Liver (tissue), 9 donors: ENCODE data around the gene RNF157. TPM values are rescaled to one million over a fixed set of nuclear protein-coding genes. Genes with fewer than 3 reads are reported as not detected.

ENCODE experiments used
- DNase-seq: peaks from one replicate; pipeline ENCODE4 v3.0.0-alpha.2; 2017; ENCODE audit warnings: low spot score
- H3K27ac ChIP-seq, 2 donors: one replicate each; pipeline ENCODE4 v1.7.0; 2013; ENCODE audit warnings: inconsistent platforms in 2 of 2, low read length in 2 of 2, control low read depth in 1 of 2, low read depth in 1 of 2, mild to moderate bottlenecking in 1 of 2
- H3K27me3 ChIP-seq, 4 donors: one replicate each; pipeline versions ENCODE4 v1.6.1 to v1.7.0; 2013; ENCODE audit warnings: low read length in 3 of 4, inconsistent platforms in 1 of 4, mild to moderate bottlenecking in 1 of 4, moderate library complexity in 1 of 4; ENCODE audit not compliant: control insufficient read depth in 4 of 4, insufficient read depth in 4 of 4
- H3K36me3 ChIP-seq, 4 donors: one replicate each; pipeline versions ENCODE4 v1.6.1 to v1.7.0; 2013; ENCODE audit warnings: low read length in 3 of 4, mild to moderate bottlenecking in 3 of 4, low read depth in 1 of 4, moderate library complexity in 1 of 4; ENCODE audit not compliant: control insufficient read depth in 4 of 4, insufficient read depth in 3 of 4
- H3K4me1 ChIP-seq, 4 donors: one replicate each; pipeline versions ENCODE4 v1.6.1 to v1.7.0; 2013; ENCODE audit warnings: low read length in 3 of 4, mild to moderate bottlenecking in 3 of 4, moderate library complexity in 1 of 4; ENCODE audit not compliant: control insufficient read depth in 4 of 4, insufficient read depth in 4 of 4
- H3K4me3 ChIP-seq, 3 donors: one replicate each; pipeline versions ENCODE4 v1.6.1 to v1.7.0; 2013; ENCODE audit warnings: low read length in 3 of 3, control low read depth in 1 of 3, low read depth in 1 of 3, mild to moderate bottlenecking in 1 of 3
- H3K9ac ChIP-seq, 2 donors: one replicate each; pipeline ENCODE4 v1.7.0; 2013; ENCODE audit warnings: low read length in 2 of 2, mild to moderate bottlenecking in 2 of 2, moderate library complexity in 2 of 2, control low read depth in 1 of 2, low read depth in 1 of 2
- H3K9me3 ChIP-seq, 4 donors: one replicate each; pipeline versions ENCODE4 v1.6.1 to v1.7.0; 2013; ENCODE audit warnings: low read length in 3 of 4; ENCODE audit not compliant: control insufficient read depth in 4 of 4
- EGR1 ChIP-seq, 2 donors: IDR thresholded peaks; 2 replicates each; pipeline ENCODE4 v1.6.1; 2016 to 2018; ENCODE audit warnings: antibody characterized with exemption in 2 of 2, low read depth in 2 of 2
- FOXA1 ChIP-seq: IDR thresholded peaks from 2 replicates; pipeline ENCODE4 v1.6.1; 2016; ENCODE audit warnings: antibody characterized with exemption
- FOXA2 ChIP-seq: IDR thresholded peaks from 2 replicates; pipeline ENCODE4 v1.6.1; 2016; ENCODE audit warnings: antibody characterized with exemption
- GABPA ChIP-seq, 2 donors: IDR thresholded peaks in 1 of 2; conservative IDR thresholded peaks in 1 of 2; 2 replicates each; pipeline ENCODE4 v1.6.1; 2016; ENCODE audit warnings: antibody characterized with exemption in 2 of 2, mild to moderate bottlenecking in 1 of 2, moderate library complexity in 1 of 2
- HNF4A ChIP-seq, 2 donors: conservative IDR thresholded peaks; 2 replicates each; pipeline ENCODE4 v1.6.1; 2016; ENCODE audit warnings: antibody characterized with exemption in 2 of 2, mild to moderate bottlenecking in 2 of 2
- HNF4G ChIP-seq: IDR thresholded peaks from 2 replicates; pipeline ENCODE4 v1.6.1; 2016; ENCODE audit warnings: antibody characterized with exemption
- JUND ChIP-seq, 2 donors: IDR thresholded peaks; 2 replicates each; pipeline ENCODE4 v1.6.1; 2016; ENCODE audit warnings: antibody characterized with exemption in 2 of 2
- NR2F2 ChIP-seq: IDR thresholded peaks from 2 replicates; pipeline ENCODE4 v1.6.1; 2016; ENCODE audit warnings: antibody characterized with exemption
- RAD21 ChIP-seq, 2 donors: IDR thresholded peaks; 2 replicates each; pipeline ENCODE4 v1.6.1; 2016; ENCODE audit warnings: antibody characterized with exemption in 2 of 2, mild to moderate bottlenecking in 2 of 2
- RXRA ChIP-seq, 2 donors: IDR thresholded peaks; 2 replicates each; pipeline ENCODE4 v1.6.1; 2017 to 2018; ENCODE audit warnings: antibody characterized with exemption in 2 of 2, mild to moderate bottlenecking in 1 of 2
- SP1 ChIP-seq: IDR thresholded peaks from 2 replicates; pipeline ENCODE4 v1.6.1; 2018; ENCODE audit warnings: antibody characterized with exemption, mild to moderate bottlenecking
- TAF1 ChIP-seq: conservative IDR thresholded peaks from 2 replicates; pipeline ENCODE4 v1.6.1; 2016; ENCODE audit warnings: antibody characterized with exemption, mild to moderate bottlenecking
- YY1 ChIP-seq: IDR thresholded peaks from 2 replicates; pipeline ENCODE4 v1.6.1; 2016; ENCODE audit warnings: antibody characterized with exemption, mild to moderate bottlenecking
- WGBS: extraction: QIAGEN DNeasy Blood & Tissue Kit; methylation state at CpG from one replicate; pipeline ENCODE4 v1.1.7; 2013; 5-methylcytosine and 5-hydroxymethylcytosine counted together
- polyA plus RNA-seq, 2 donors: library from polyadenylated mRNA; stranded (reverse) in 1 of 2; unstranded in 1 of 2; fragments of 200-250 nt in 1 of 2; fragments of >200 nt in 1 of 2; fragmentation: Nextera tagmentation in 1 of 2; extraction: Ambion mirVana in 1 of 2; gene quantifications; one replicate each; pipeline versions ENCODE4 v1.2.1 to v1.2.3, GENCODE V29; 2013 to 2015
- total RNA-seq, 2 donors: library from RNA; depleted of rRNA; stranded (reverse); fragments of >200 nt; gene quantifications; one replicate each; pipeline ENCODE4 v1.2.3, GENCODE V29; 2014
- TF ChIP-seq, protein P1 (sequence below): IDR thresholded peaks from 2 replicates; pipeline ENCODE4 v1.6.1; 2016; ENCODE audit warnings: antibody characterized with exemption, mild to moderate bottlenecking
- TF ChIP-seq, protein P2 (sequence below): fragments of 150-350 bp; IDR thresholded peaks from 2 replicates; pipeline ENCODE4 v1.5.1; 2017; ENCODE audit warnings: improper control_type of control experiment, low read depth, low read length; ENCODE audit not compliant: missing input control
- TF ChIP-seq, protein P3 (sequence below): IDR thresholded peaks from 2 replicates; pipeline ENCODE4 v1.6.1; 2016; ENCODE audit warnings: antibody characterized with exemption
- TF ChIP-seq, protein P4 (sequence below): IDR thresholded peaks from 2 replicates; pipeline ENCODE4 v1.6.1; 2016; ENCODE audit warnings: antibody characterized with exemption
- TF ChIP-seq, protein P5 (sequence below): IDR thresholded peaks from 2 replicates; pipeline ENCODE4 v1.6.1; 2016; ENCODE audit warnings: antibody characterized with exemption
- donor health status: healthy.
- donor health status: healthy.
- donor health status: healthy.
- donor health status: healthy.
- donor health status: healthy.

The RNF157 gene
- total and polyA plus RNA-seq, 4 donors, result 0.42 to 2.9 (median 0.66) TPM

DNA sequence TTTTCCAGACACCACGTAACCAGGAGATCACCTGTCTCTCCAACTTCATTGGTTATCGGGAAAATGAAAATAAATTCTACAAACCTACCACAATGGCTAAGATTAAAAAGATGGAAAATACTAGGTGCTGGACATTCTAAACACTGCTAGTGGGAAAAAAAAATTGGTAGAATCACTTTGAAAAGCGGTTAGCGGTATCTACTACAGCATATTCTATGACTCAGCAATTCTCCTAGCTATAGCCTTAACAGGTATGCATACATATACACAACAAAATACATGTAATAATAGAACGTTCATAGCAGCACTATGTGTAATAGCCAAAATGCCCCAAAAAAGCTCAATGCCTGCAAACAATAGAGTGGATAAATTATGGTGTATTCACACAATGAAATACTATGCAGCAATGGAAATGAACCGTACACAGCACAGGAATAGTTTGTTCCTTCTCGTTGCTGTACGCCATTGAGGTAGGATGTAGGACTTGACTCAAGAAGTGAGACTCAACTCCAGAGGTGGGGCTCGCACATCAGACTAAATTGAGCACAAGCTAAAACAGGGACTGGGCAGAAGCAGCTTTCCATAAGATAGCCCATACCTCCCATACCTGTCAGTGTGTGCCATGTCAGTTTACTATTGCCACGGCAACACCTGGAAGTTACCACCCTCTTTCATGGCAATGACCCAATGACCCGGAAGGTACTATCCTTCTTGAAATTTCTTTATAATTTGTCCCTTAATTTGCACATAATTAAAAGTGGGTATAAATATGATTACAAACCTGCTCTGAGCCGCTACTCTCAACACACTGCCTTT is 44.8 kb downstream of the RNF157 start:
- TF ChIP-seq, protein P1, sequence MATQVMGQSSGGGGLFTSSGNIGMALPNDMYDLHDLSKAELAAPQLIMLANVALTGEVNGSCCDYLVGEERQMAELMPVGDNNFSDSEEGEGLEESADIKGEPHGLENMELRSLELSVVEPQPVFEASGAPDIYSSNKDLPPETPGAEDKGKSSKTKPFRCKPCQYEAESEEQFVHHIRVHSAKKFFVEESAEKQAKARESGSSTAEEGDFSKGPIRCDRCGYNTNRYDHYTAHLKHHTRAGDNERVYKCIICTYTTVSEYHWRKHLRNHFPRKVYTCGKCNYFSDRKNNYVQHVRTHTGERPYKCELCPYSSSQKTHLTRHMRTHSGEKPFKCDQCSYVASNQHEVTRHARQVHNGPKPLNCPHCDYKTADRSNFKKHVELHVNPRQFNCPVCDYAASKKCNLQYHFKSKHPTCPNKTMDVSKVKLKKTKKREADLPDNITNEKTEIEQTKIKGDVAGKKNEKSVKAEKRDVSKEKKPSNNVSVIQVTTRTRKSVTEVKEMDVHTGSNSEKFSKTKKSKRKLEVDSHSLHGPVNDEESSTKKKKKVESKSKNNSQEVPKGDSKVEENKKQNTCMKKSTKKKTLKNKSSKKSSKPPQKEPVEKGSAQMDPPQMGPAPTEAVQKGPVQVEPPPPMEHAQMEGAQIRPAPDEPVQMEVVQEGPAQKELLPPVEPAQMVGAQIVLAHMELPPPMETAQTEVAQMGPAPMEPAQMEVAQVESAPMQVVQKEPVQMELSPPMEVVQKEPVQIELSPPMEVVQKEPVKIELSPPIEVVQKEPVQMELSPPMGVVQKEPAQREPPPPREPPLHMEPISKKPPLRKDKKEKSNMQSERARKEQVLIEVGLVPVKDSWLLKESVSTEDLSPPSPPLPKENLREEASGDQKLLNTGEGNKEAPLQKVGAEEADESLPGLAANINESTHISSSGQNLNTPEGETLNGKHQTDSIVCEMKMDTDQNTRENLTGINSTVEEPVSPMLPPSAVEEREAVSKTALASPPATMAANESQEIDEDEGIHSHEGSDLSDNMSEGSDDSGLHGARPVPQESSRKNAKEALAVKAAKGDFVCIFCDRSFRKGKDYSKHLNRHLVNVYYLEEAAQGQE, result no peak
- TF ChIP-seq FOXA1, result no peak
- TF ChIP-seq, protein P2, sequence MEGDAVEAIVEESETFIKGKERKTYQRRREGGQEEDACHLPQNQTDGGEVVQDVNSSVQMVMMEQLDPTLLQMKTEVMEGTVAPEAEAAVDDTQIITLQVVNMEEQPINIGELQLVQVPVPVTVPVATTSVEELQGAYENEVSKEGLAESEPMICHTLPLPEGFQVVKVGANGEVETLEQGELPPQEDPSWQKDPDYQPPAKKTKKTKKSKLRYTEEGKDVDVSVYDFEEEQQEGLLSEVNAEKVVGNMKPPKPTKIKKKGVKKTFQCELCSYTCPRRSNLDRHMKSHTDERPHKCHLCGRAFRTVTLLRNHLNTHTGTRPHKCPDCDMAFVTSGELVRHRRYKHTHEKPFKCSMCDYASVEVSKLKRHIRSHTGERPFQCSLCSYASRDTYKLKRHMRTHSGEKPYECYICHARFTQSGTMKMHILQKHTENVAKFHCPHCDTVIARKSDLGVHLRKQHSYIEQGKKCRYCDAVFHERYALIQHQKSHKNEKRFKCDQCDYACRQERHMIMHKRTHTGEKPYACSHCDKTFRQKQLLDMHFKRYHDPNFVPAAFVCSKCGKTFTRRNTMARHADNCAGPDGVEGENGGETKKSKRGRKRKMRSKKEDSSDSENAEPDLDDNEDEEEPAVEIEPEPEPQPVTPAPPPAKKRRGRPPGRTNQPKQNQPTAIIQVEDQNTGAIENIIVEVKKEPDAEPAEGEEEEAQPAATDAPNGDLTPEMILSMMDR, result no peak
- TF ChIP-seq SP1, result no peak
- TF ChIP-seq JUND (IDR thresholded peaks at IDR 0.05), result no peak
- no peak for TF ChIP-seq RXRA (IDR thresholded peaks at IDR 0.05)
- no peak for TF ChIP-seq HNF4G
- TF ChIP-seq YY1, result no peak
- TF ChIP-seq, protein P3, sequence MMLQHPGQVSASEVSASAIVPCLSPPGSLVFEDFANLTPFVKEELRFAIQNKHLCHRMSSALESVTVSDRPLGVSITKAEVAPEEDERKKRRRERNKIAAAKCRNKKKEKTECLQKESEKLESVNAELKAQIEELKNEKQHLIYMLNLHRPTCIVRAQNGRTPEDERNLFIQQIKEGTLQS, result no peak
- TF ChIP-seq FOXA2, result no peak
- TF ChIP-seq GABPA (IDR thresholded peaks at IDR 0.05 in 1 of 2, conservative IDR thresholded peaks at IDR 0.05 in 1 of 2), result no peak
- TF ChIP-seq, protein P4, sequence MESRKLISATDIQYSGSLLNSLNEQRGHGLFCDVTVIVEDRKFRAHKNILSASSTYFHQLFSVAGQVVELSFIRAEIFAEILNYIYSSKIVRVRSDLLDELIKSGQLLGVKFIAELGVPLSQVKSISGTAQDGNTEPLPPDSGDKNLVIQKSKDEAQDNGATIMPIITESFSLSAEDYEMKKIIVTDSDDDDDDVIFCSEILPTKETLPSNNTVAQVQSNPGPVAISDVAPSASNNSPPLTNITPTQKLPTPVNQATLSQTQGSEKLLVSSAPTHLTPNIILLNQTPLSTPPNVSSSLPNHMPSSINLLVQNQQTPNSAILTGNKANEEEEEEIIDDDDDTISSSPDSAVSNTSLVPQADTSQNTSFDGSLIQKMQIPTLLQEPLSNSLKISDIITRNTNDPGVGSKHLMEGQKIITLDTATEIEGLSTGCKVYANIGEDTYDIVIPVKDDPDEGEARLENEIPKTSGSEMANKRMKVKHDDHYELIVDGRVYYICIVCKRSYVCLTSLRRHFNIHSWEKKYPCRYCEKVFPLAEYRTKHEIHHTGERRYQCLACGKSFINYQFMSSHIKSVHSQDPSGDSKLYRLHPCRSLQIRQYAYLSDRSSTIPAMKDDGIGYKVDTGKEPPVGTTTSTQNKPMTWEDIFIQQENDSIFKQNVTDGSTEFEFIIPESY, result no peak
- TF ChIP-seq HNF4A (conservative IDR thresholded peaks at IDR 0.05), result no peak
- no peak for TF ChIP-seq RAD21 (IDR thresholded peaks at IDR 0.05)
- TF ChIP-seq NR2F2, result no peak
- no peak for TF ChIP-seq EGR1 (IDR thresholded peaks at IDR 0.05; ENCODE audit: low read depth in 2 of 2)
- TF ChIP-seq, protein P5, sequence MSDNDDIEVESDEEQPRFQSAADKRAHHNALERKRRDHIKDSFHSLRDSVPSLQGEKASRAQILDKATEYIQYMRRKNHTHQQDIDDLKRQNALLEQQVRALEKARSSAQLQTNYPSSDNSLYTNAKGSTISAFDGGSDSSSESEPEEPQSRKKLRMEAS, result no peak
- no peak for TF ChIP-seq TAF1
- no peaks in the 10 kb centered on the region for H3K27me3 ChIP-seq
- 98% methylated on average over 12 of the region's 12 CpGs for WGBS

More for the DNA sequence above, 44.8 kb downstream of the RNF157 start:
- Histone ChIP-seq H3K4me1 (peaks cover 4 to 19% (median 14%) of the 10 kb centered on the region in 4 donors), H3K9me3 (no peaks in the 10 kb centered on the region), H3K27ac (no peak overlapping the region), H3K36me3 (no peaks in the 10 kb centered on the region), H3K4me3 (no peak overlapping the region), H3K9ac (no peak overlapping the region)
- no peak for DNase-seq
